GM12878 (cell line): ENCODE data around the gene BRAF. TPM values are rescaled to one million over a fixed set of nuclear protein-coding genes. Genes with fewer than 3 reads are reported as not detected.

Experiments
- ATAC-seq: fragments of 200-7000 bp; cut with Tn5 transposase; 3 replicates; pipeline ENCODE4 v1.9.1; 2020; ENCODE audit warnings: mild to moderate bottlenecking, moderate library complexity
- BruUV-seq: library from RNA; stranded (reverse); fragments of 400-500 nt; replicated peaks from 2 replicates; lab custom pipeline; 2021; lab: Mats Ljungman, UMichigan
- CTCF ChIA-PET: fragments of 300-600 bp; sonication (Branson Sonifier 250); formaldehyde crosslinking; extraction: SDS; loops from one replicate; lab custom pipeline; 2021; ENCODE audit warnings: inconsistent platforms; lab: Yijun Ruan, JAX
- POLR2A ChIA-PET: fragments of 350-600 bp; formaldehyde crosslinking; extraction: SDS; loops from one replicate; lab custom pipeline; 2021; ENCODE audit warnings: inconsistent platforms; lab: Charles Lee
- RAD21 ChIA-PET: fragments of 300-600 bp; sonication (Branson Sonifier 250); formaldehyde crosslinking; loops from one replicate; lab custom pipeline; 2023; ENCODE audit warnings: antibody characterized with exemption; ENCODE audit not compliant: unreplicated experiment; lab: Charles Lee
- SMC1A ChIA-PET: fragments of 300-600 bp; sonication (Branson Sonifier 250); formaldehyde crosslinking; loops from one replicate; lab custom pipeline; 2023; ENCODE audit not compliant: unreplicated experiment, uncharacterized antibody; lab: Charles Lee
- DNase-seq: peaks from one replicate; pipeline ENCODE4 v3.0.0-alpha.2; 2011; ENCODE audit warnings: low read depth, low spot score
- FAIRE-seq: peaks from 3 replicates; lab custom pipeline; 2011; peaks lifted over from hg19 to GRCh38; lab: Jason Lieb, UNC
- H2AFZ ChIP-seq: 2 replicates; pipeline ENCODE4 v1.6.0; 2011; ENCODE audit warnings: low read depth, low read length, control low read depth; ENCODE audit not compliant: control insufficient read depth
- H3K27ac ChIP-seq: 2 replicates; pipeline ENCODE4 v1.5.1; 2011; ENCODE audit warnings: control low read depth; ENCODE audit not compliant: control insufficient read depth, insufficient read depth
- H3K27me3 ChIP-seq, 2 experiments: replicated peaks in 1 of 2; 2 replicates each; pipeline versions ENCODE4 v1.6.0 to v1.6.1; 2011; ENCODE audit warnings: low read length in 1 of 2; ENCODE audit not compliant: control insufficient read depth in 2 of 2, insufficient read depth in 2 of 2
- H3K36me3 ChIP-seq, 2 experiments: 2 replicates each; pipeline ENCODE4 v1.5.1; 2011; ENCODE audit warnings: low read length in 1 of 2; ENCODE audit not compliant: control insufficient read depth in 2 of 2, insufficient read depth in 2 of 2
- H3K4me1 ChIP-seq: 2 replicates; pipeline ENCODE4 v1.6.1; 2011; ENCODE audit warnings: mild to moderate bottlenecking, low read length, moderate library complexity, mixed read lengths; ENCODE audit not compliant: control insufficient read depth, insufficient read depth
- H3K4me2 ChIP-seq: 2 replicates; pipeline ENCODE4 v1.6.0; 2011; ENCODE audit warnings: control low read depth; ENCODE audit not compliant: control insufficient read depth, insufficient read depth
- H3K4me3 ChIP-seq: fragments of 200-600 bp; sonication (generic); 2 replicates; pipeline ENCODE4 v1.5.1; 2016
- H3K79me2 ChIP-seq: 2 replicates; pipeline ENCODE4 v1.6.0; 2011; ENCODE audit warnings: low read length; ENCODE audit not compliant: control insufficient read depth, insufficient read depth
- H3K9ac ChIP-seq: 2 replicates; pipeline ENCODE4 v1.8.0; 2011; ENCODE audit warnings: low read length, control low read depth, mixed read lengths; ENCODE audit not compliant: control insufficient read depth, insufficient read depth
- H3K9me3 ChIP-seq: replicated peaks from 3 replicates; pipeline ENCODE4 v1.5.1; 2011; ENCODE audit warnings: mild to moderate bottlenecking, low read length; ENCODE audit not compliant: control insufficient read depth, insufficient read depth
- H4K20me1 ChIP-seq: 2 replicates; pipeline ENCODE4 v1.6.0; 2011; ENCODE audit not compliant: control insufficient read depth, insufficient read depth
- BCL11A ChIP-seq: IDR thresholded peaks from 2 replicates; pipeline ENCODE4 v1.6.1; 2011; ENCODE audit warnings: low read depth, low read length
- CBX3 ChIP-seq: fragments of 200-600 bp; sonication (generic); IDR thresholded peaks from 2 replicates; pipeline ENCODE4 v1.6.1; 2016; ENCODE audit warnings: low read depth, borderline replicate concordance
- CUX1 ChIP-seq: IDR thresholded peaks from 2 replicates; pipeline ENCODE4 v1.6.1; 2012; ENCODE audit warnings: improper control_type of control experiment, low read depth, low read length; ENCODE audit not compliant: insufficient replicate concordance
- EZH2 ChIP-seq: IDR thresholded peaks from 2 replicates; pipeline ENCODE4 v1.6.1; 2012; ENCODE audit warnings: low read depth, mild to moderate bottlenecking, control low read depth, inconsistent platforms, low read length, borderline replicate concordance; ENCODE audit not compliant: control insufficient read depth
- POLR2AphosphoS5 ChIP-seq: IDR thresholded peaks from 2 replicates; pipeline ENCODE4 v1.6.1; 2011; ENCODE audit warnings: mild to moderate bottlenecking, low read length, inconsistent platforms
- SMARCA5 ChIP-seq: fragments of 450-650 bp; IDR thresholded peaks from 2 replicates; pipeline ENCODE4 v1.6.1; 2017; ENCODE audit warnings: mild to moderate bottlenecking
- USF2 ChIP-seq: IDR thresholded peaks from 2 replicates; pipeline ENCODE4 v1.6.1; 2011; ENCODE audit warnings: low read depth, low read length, improper control_type of control experiment, borderline replicate concordance
- WGBS: methylation state at CpG from one replicate; pipeline ENCODE4 v1.1.6; 2016; ENCODE audit warnings: low lambda C conversion rate; ENCODE audit not compliant: insufficient replicate concordance, insufficient coverage; ENCODE audit errors: missing lambda C conversion rate; 5-methylcytosine and 5-hydroxymethylcytosine counted together
- in situ Hi-C: fragments of 300-500 bp; cut with MboI; formaldehyde crosslinking; loops from 9 replicates; pipeline ENCODE4 v1.14.3; 2018; ENCODE audit warnings: mixed read lengths
- intact Hi-C: fragments of 100-400 bp; cut with micrococcal nuclease; formaldehyde crosslinking; loops from one replicate; pipeline ENCODE4 v1.14.2; 2022; ENCODE audit not compliant: unreplicated experiment
- polyA plus RNA-seq, 11 experiments: library from polyadenylated mRNA; depleted of rRNA in 4 of 11; unstranded in 6 of 11; stranded (reverse) in 5 of 11; fragments of >200 nt; fragmentation: Nextera tagmentation in 4 of 11; fragmentation: Illumina TruSeq in 1 of 11; extraction: Ambion mirVana in 4 of 11; extraction: Trizol in 1 of 11; gene quantifications; 1 replicate in 1 of 11; 2 replicates in 10 of 11; pipeline versions ENCODE4 v1.2.1 to v1.2.3, GENCODE V29; 2011 to 2016; ENCODE audit warnings: inconsistent platforms in 2 of 11, missing spikeins in 2 of 11, low read depth in 1 of 11
- total RNA-seq, 4 experiments: library from RNA; depleted of rRNA in 3 of 4; stranded (reverse); fragments of >200 nt in 3 of 4; fragmentation: Illumina TruSeq in 1 of 4; extraction: Trizol in 1 of 4; gene quantifications; 2 replicates each; pipeline versions ENCODE4 v1.2.1 to v1.2.3, GENCODE V29; 2013 to 2021

BRAF gene
- total and polyA plus RNA-seq, 10 of the 15 experiments (the other 5 are each of a cell fraction or from before 2014, with no cell fraction given) = 2.6 to 31.0 (median 10.6) TPM

GRCh38 chr7:140671966-140672365 is 252.8 kb downstream of the BRAF start:
- Histone ChIP-seq H3K79me2 (no peaks in the 10 kb centered on the region; the same call in 1 of the 2 replicates), H2AFZ (peak overlapping the region; percentile 78), H3K9ac (no peak overlapping the region), H3K36me3 (no peaks in the 10 kb centered on the region), H3K27me3 (no peaks in the 10 kb centered on the region), H3K27ac (no peak overlapping the region), H3K4me3 (no peak overlapping the region), H3K4me1 (peaks cover 39% of the 10 kb centered on the region), H3K9me3 (no peaks in the 10 kb centered on the region), H4K20me1 (no peaks in the 10 kb centered on the region), H3K4me2 (peak overlapping the region; percentile 53; the same call in 1 of the 2 replicates)
- in situ Hi-C loops (loop anchor here (10.0 kb wide), 1 partner anchor 343 kb away; the partner anchor contains the start of gene MRPS33), intact Hi-C loops (no loop called here)
- no peak for DNase-seq
- ChIA-PET CTCF (interaction anchor here (1.0 kb wide), 1 partner anchor 139 kb away, joined by 3 read pairs; no protein-coding TSS in a partner anchor), POLR2A (no interaction called here), SMC1A (no interaction called here), RAD21 (interaction anchor here (1.0 kb wide), 1 partner anchor 154 kb away, joined by 3 read pairs; no protein-coding TSS in a partner anchor)
- FAIRE-seq = no peak
- TF ChIP-seq EZH2 (no peak), SMARCA5 (no peak), BCL11A (no peak), CUX1 (no peak), USF2 (no peak), CBX3 (no peak), POLR2AphosphoS5 (no peak)
- WGBS = 85% methylated on average over 14 of the region's 15 CpGs
- BruUV-seq = no TSS peak
- ATAC-seq = no peak
